Body of pancreas (tissue), 4 donors: ENCODE data around the gene ZP1. TPM values are rescaled to one million over a fixed set of nuclear protein-coding genes. Genes with fewer than 3 reads are reported as not detected.

Experiments used
- ATAC-seq: fragments of 150-250 bp; one replicate; pipeline ENCODE4 v1.9.1; 2016
- DNase-seq, 4 donors: peaks; one replicate each; pipeline ENCODE4 v3.0.0-alpha.2; 2019
- H3K27ac ChIP-seq, 4 donors: fragments of 200-600 bp; sonication (generic); 1 replicate in 3 of 4; 2 replicates in 1 of 4; pipeline versions ENCODE4 v1.5.1 to v1.6.1; 2016 to 2019; ENCODE audit warnings: mild to moderate bottlenecking in 1 of 4, mixed read lengths in 1 of 4, moderate library complexity in 1 of 4
- H3K27me3 ChIP-seq, 2 donors: fragments of 200-600 bp; sonication (generic); one replicate each; pipeline ENCODE4 v1.6.0; 2016; ENCODE audit warnings: mild to moderate bottlenecking in 1 of 2
- H3K36me3 ChIP-seq, 2 donors: fragments of 200-600 bp; sonication (generic); replicated peaks in 1 of 2; 2 replicates each; pipeline ENCODE4 v1.5.1; 2016; ENCODE audit warnings: low read depth in 2 of 2; ENCODE audit not compliant: insufficient read depth in 1 of 2
- H3K4me1 ChIP-seq: fragments of 200-600 bp; sonication (generic); one replicate; pipeline ENCODE4 v1.6.0; 2016
- H3K4me3 ChIP-seq, 2 donors: fragments of 200-600 bp; sonication (generic); 1 replicate in 1 of 2; 2 replicates in 1 of 2; pipeline ENCODE4 v1.5.1; 2016 to 2019
- H3K9me3 ChIP-seq, 3 donors: fragments of 200-600 bp; sonication (generic); 1 replicate in 2 of 3; 2 replicates in 1 of 3; pipeline ENCODE4 v1.5.1; 2016
- POLR2A ChIP-seq, 3 donors: fragments of 450-650 bp; IDR thresholded peaks; one replicate each; pipeline ENCODE4 v1.6.1; 2016; ENCODE audit warnings: antibody characterized with exemption in 3 of 3, mild to moderate bottlenecking in 2 of 3
- WGBS, 2 donors: methylation state at CpG; one replicate each; pipeline ENCODE4 v1.1.5; 2017; 5-methylcytosine and 5-hydroxymethylcytosine counted together
- intact Hi-C: fragments of 100-400 bp; cut with DNase I; formaldehyde crosslinking; loops from one replicate; pipeline ENCODE4 v1.15.1; 2023
- total RNA-seq, 2 donors: library from RNA; depleted of rRNA; stranded (reverse); fragments of >200 nt; gene quantifications; one replicate each; pipeline ENCODE4 v1.1.0, GENCODE V29; 2016
- TF ChIP-seq, protein P1 (sequence below), 7 experiments: fragments of 450-650 bp in 4 of 7; fragments of 200-600 bp in 3 of 7; sonication (generic) in 3 of 7; IDR thresholded peaks; one replicate each; pipeline ENCODE4 v1.5.1; 2016 to 2019; ENCODE audit warnings: antibody characterized with exemption in 7 of 7

ZP1 gene
- total RNA-seq, 2 donors from 2014 or later = not detected

DNA sequence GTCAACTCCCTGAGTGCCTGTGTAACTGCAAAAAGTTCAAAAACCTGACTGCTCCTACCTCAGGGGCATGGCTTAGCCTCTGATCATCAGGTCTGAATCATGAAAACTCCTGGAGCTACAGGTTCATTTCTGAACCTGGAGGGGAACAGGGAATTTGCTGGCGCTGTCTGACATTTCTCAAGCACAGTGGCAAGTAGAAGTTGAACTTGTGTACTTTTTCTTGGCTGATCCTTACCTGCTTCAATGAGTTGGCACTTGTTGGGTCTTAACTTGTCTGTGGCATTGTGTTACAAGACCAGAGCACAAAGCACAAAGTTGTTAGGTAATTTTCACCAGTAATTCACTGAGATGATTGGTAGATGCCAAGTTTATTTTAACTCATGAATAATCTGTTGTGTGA lies 49.9 kb downstream of the ZP1 start:
- no peaks in the 10 kb centered on the region for H3K9me3 ChIP-seq
- H3K4me1 ChIP-seq = peaks cover 39% of the 10 kb centered on the region
- ATAC-seq = no peak
- no peak overlapping the region for H3K27ac ChIP-seq
- no peak overlapping the region for H3K4me3 ChIP-seq
- H3K27me3 ChIP-seq = no peaks in the 10 kb centered on the region
- intact Hi-C loops = no loop called here
- 94 to 100% methylated on average over 1 of the region's 1 CpG for WGBS, 2 donors
- TF ChIP-seq POLR2A (IDR thresholded peaks at IDR 0.05) = no peak
- TF ChIP-seq, protein P1, sequence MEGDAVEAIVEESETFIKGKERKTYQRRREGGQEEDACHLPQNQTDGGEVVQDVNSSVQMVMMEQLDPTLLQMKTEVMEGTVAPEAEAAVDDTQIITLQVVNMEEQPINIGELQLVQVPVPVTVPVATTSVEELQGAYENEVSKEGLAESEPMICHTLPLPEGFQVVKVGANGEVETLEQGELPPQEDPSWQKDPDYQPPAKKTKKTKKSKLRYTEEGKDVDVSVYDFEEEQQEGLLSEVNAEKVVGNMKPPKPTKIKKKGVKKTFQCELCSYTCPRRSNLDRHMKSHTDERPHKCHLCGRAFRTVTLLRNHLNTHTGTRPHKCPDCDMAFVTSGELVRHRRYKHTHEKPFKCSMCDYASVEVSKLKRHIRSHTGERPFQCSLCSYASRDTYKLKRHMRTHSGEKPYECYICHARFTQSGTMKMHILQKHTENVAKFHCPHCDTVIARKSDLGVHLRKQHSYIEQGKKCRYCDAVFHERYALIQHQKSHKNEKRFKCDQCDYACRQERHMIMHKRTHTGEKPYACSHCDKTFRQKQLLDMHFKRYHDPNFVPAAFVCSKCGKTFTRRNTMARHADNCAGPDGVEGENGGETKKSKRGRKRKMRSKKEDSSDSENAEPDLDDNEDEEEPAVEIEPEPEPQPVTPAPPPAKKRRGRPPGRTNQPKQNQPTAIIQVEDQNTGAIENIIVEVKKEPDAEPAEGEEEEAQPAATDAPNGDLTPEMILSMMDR (IDR thresholded peaks at IDR 0.05) = no peak
- H3K36me3 ChIP-seq = peaks cover 13 to 20% of the 10 kb centered on the region in 2 donors
- no peak for DNase-seq

GRCh38 chr11:60918251-60918938 lies 51.1 kb downstream of the ZP1 start:
- peaks cover 19 to 20% of the 10 kb centered on the region in 2 donors for H3K36me3 ChIP-seq
- no peak for ATAC-seq
- no peak overlapping the region for H3K27ac ChIP-seq
- no peaks in the 10 kb centered on the region for H3K9me3 ChIP-seq
- WGBS, 2 donors = 83 to 85% methylated on average over 4 of the region's 4 CpGs
- TF ChIP-seq, protein P1 (IDR thresholded peaks at IDR 0.05) = no peak
- TF ChIP-seq POLR2A (IDR thresholded peaks at IDR 0.05) = no peak
- no peaks in the 10 kb centered on the region for H3K27me3 ChIP-seq
- DNase-seq = no peak
- H3K4me1 ChIP-seq = peaks cover 34% of the 10 kb centered on the region
- intact Hi-C loops = no loop called here
- H3K4me3 ChIP-seq = no peak overlapping the region

DNA sequence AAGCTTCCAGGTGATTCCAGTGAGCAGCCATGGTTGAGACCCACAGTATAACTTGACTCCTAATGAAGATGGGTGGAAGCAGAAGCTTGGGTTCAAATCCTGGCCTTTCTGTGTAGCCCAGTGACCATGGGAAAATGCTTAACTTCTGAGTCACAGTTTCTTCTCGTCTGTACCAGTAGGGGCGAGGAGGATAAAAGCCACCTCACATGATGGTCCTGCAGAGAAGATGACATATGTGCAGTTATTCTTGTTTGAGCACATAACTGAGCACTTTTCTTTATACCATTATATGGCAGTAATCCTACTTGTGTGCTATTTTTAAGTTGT lies 51.6 kb downstream of the ZP1 start:
- no peak overlapping the region for H3K4me3 ChIP-seq
- intact Hi-C loops = no loop called here
- TF ChIP-seq POLR2A (IDR thresholded peaks at IDR 0.05) = no peak
- TF ChIP-seq, protein P1 (IDR thresholded peaks at IDR 0.05) = no peak
- H3K9me3 ChIP-seq = no peaks in the 10 kb centered on the region
- peaks cover 19 to 20% of the 10 kb centered on the region in 2 donors for H3K36me3 ChIP-seq
- ATAC-seq (no peak), DNase-seq (no peak)
- peaks cover 37% of the 10 kb centered on the region for H3K4me1 ChIP-seq
- H3K27ac ChIP-seq = no peak overlapping the region
- WGBS, 2 donors = 51 to 64% methylated on average over 2 of the region's 2 CpGs
- no peaks in the 10 kb centered on the region for H3K27me3 ChIP-seq

DNA sequence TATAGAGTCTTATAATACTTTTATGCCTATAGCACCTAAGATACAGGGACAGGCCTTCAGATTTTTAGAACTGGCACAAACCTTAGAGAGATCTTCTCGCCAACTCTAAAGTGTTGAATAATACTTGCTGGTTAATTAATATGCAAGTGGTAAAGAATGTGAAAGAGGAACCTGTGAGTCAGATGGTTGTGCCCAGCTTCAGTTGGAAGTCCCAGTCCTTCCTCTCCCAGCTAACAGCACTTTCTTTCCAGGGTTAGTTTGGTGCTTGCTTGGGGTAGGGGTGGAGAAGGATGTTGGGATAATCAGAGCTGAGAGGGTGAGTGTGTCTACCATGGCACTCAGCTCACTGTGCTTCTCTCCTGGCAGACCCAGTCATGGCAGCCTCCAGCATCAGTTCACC lies 52.0 kb downstream of the ZP1 start:
- ATAC-seq = no peak
- Histone ChIP-seq H3K27me3 (no peaks in the 10 kb centered on the region), H3K27ac (no peak overlapping the region), H3K4me3 (no peak overlapping the region), H3K4me1 (peaks cover 41% of the 10 kb centered on the region), H3K9me3 (no peaks in the 10 kb centered on the region), H3K36me3 (peaks cover 19 to 20% of the 10 kb centered on the region in 2 donors)
- no peak for DNase-seq
- TF ChIP-seq, protein P1 (IDR thresholded peaks at IDR 0.05) = no peak
- TF ChIP-seq POLR2A (IDR thresholded peaks at IDR 0.05) = no peak
- intact Hi-C loops = no loop called here
- WGBS, 2 donors = 68 to 87% methylated on average over 1 of the region's 1 CpG

DNA sequence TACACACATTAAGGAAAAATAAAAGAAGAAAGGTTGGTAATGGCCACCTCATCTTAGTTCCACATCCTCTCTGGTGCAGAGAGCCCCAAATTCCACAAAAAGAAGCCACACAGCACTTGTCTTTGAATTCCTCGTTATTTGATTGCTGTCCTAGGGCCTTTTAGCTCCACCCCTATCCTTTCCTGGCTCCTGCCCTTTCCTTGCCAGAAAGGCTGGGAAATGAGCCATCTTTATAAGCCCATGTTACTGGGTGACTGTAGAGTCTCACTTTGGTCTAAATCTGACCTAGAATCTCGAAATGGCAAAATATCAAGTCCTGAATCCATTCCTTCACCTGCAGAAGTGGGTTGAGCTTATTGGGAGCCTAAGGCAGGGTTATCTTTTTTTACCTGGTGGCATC lies 52.6 kb downstream of the ZP1 start:
- ATAC-seq (no peak), DNase-seq (no peak)
- no peaks in the 10 kb centered on the region for H3K9me3 ChIP-seq
- WGBS, 2 donors = 57 to 67% methylated on average over 2 of the region's 2 CpGs
- TF ChIP-seq POLR2A (IDR thresholded peaks at IDR 0.05) = no peak
- TF ChIP-seq, protein P1 (IDR thresholded peaks at IDR 0.05) = no peak
- peaks cover 19 to 20% of the 10 kb centered on the region in 2 donors for H3K36me3 ChIP-seq
- no peak overlapping the region for H3K4me3 ChIP-seq
- H3K4me1 ChIP-seq = peaks cover 44% of the 10 kb centered on the region
- peaks cover 0 to 5% of the 10 kb centered on the region in 2 donors for H3K27me3 ChIP-seq
- intact Hi-C loops = no loop called here
- H3K27ac ChIP-seq = no peak overlapping the region
